ENCODE results near the gene PPP2R2C. TPM values are rescaled to one million over a fixed set of nuclear protein-coding genes. Genes with fewer than 3 reads are reported as not detected.

PPP2R2C gene
- total and polyA plus RNA-seq, 2 of the 4 experiments (the other 2 are of a cell fraction): 0.03 TPM; not detected in 1

DNA sequence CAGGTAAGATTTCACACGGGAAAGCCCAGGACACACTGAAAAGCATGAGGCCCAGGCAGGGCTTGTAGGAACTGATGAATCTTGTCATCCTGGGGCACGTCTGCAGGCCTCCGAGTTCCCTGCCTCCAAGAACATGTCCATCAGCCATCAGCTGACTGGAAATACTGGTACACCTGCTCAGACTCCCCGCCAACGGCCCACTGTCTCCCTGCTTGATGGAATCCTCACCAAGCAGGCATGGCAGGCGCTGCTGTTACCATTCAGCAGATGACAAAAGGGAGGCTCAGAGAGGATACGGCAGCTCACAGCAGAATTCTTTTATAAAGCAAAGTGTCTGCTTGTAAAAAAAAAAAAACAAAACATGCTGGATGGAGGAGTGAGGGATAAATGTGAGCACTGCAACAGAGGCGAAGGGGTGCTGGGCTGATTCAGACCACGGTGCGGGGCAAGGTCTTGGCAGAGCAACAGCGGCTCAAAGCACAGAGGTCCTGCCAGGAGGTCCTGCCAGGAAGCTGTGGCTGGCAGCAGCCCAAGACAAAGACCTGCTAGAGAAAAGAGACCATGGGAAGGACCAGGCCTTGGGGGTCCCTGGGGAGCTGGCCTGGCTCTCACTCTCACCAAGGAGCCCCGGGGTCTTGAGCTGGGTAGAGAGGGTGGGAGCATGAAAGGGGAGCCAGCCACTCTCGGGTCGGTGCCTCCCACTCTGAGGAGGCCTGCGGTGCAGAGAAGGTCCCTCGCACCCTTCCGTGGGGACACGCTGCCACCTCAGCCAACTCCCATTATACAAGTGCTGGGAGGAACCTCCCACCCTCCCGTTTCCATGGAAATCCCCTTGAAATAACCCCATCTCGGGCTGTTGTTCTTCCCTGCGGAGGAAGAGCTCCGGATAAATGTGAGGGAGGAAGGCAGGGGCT is 25.6 kb downstream of the PPP2R2C start:
- DNase-seq (no peak), ATAC-seq (ENCODE audit: low read depth) (no peak)
- H2BK20ac ChIP-seq (ENCODE audit: low read depth, low read length): no peak overlapping the region
- WGBS, 2 experiments (ENCODE audit: extremely low coverage in 2 of 2, insufficient read length in 1 of 2): 0% methylated on average over 3 of the region's 22 CpGs; no CpG with 5 or more reads in 1 of the 2 experiments
- POLR2A ChIA-PET (ENCODE audit: unreplicated experiment): no interaction called here
- no peaks in the 10 kb centered on the region for H3K9me3 ChIP-seq (ENCODE audit: control insufficient read depth, insufficient read depth, low read length)
- no peak overlapping the region for H2AK9ac ChIP-seq (replicated peaks; ENCODE audit: low read depth, low read length, poor library complexity)
- H3K4me3 ChIP-seq (ENCODE audit: insufficient read depth, low read depth, low read length): no peak overlapping the region
- H2BK120ac ChIP-seq (ENCODE audit: low read depth, low read length): no peak overlapping the region
- H3K56ac ChIP-seq (ENCODE audit: extremely low read depth, insufficient read depth, low read length): no peak overlapping the region
- BruUV-seq (replicated peaks): no TSS peak
- dilution Hi-C loops (cut with HindIII; ENCODE audit: low sequenced_read_pairs, unreplicated experiment) (no loop called here), intact Hi-C loops (cut with micrococcal nuclease) (no loop called here), in situ Hi-C loops (cut with MboI; ENCODE audit: low sequenced_read_pairs) (loop anchor here (25.0 kb wide), 1 partner anchor 409 kb away; no protein-coding TSS in a partner anchor)
- H2AFZ ChIP-seq (replicated peaks; ENCODE audit: low read length, poor library complexity): peak overlapping the region; percentile 72
- no peak overlapping the region for H3K14ac ChIP-seq (replicated peaks; ENCODE audit: low read depth, low read length)
- H3K4me1 ChIP-seq (ENCODE audit: control insufficient read depth, insufficient read depth, low read length): no peaks in the 10 kb centered on the region
- peaks cover 18% of the 10 kb centered on the region; the same call in 1 of the 2 replicates for H3K27me3 ChIP-seq (ENCODE audit: control insufficient read depth, insufficient read depth, low read length)
- no peak overlapping the region for H3K4ac ChIP-seq (ENCODE audit: low read depth, low read length)
- H4K5ac ChIP-seq (ENCODE audit: low read depth, low read length): no peak overlapping the region
- H4K91ac ChIP-seq (ENCODE audit: insufficient read depth, low read depth, low read length): no peak overlapping the region
- no peaks in the 10 kb centered on the region for H4K20me1 ChIP-seq (ENCODE audit: insufficient read depth, low read length)
- no peaks in the 10 kb centered on the region for H3K9me1 ChIP-seq (ENCODE audit: insufficient read depth, low read length)
- H3K79me1 ChIP-seq (ENCODE audit: low read depth in 1 of 2, low read length in 2 of 2): no peaks in the 10 kb centered on the region
- no peaks in the 10 kb centered on the region for H3K36me3 ChIP-seq (ENCODE audit: control insufficient read depth, insufficient read depth, low read length)
- H3K4me2 ChIP-seq (ENCODE audit: low read depth, low read length): no peak overlapping the region
- no peak overlapping the region for H3K27ac ChIP-seq (ENCODE audit: insufficient read depth, low read length)
- no peak overlapping the region for H2AK5ac ChIP-seq (ENCODE audit: low read depth, low read length)
- H2BK15ac ChIP-seq (ENCODE audit: low read depth, low read length): no peak overlapping the region
- no peak overlapping the region for H3K18ac ChIP-seq (ENCODE audit: low read depth, low read length)
- no peak overlapping the region for H3K9ac ChIP-seq (ENCODE audit: low read depth, low read length)
- CTCF ChIA-PET: no interaction called here
- no peak overlapping the region for H3K23ac ChIP-seq (ENCODE audit: low read depth, low read length)
- H4K8ac ChIP-seq (ENCODE audit: low read depth in 2 of 2, low read length in 2 of 2): no peak overlapping the region
- no peak overlapping the region for H2BK5ac ChIP-seq (ENCODE audit: low read depth, low read length, poor library complexity, severe bottlenecking)
- no peak for TF ChIP-seq CEBPB (IDR thresholded peaks at IDR 0.05; ENCODE audit: low read depth, low read length)
- TF ChIP-seq NFE2L2 (IDR thresholded peaks at IDR 0.05; ENCODE audit: low read depth, low read length): no peak
- TF ChIP-seq, protein P1, sequence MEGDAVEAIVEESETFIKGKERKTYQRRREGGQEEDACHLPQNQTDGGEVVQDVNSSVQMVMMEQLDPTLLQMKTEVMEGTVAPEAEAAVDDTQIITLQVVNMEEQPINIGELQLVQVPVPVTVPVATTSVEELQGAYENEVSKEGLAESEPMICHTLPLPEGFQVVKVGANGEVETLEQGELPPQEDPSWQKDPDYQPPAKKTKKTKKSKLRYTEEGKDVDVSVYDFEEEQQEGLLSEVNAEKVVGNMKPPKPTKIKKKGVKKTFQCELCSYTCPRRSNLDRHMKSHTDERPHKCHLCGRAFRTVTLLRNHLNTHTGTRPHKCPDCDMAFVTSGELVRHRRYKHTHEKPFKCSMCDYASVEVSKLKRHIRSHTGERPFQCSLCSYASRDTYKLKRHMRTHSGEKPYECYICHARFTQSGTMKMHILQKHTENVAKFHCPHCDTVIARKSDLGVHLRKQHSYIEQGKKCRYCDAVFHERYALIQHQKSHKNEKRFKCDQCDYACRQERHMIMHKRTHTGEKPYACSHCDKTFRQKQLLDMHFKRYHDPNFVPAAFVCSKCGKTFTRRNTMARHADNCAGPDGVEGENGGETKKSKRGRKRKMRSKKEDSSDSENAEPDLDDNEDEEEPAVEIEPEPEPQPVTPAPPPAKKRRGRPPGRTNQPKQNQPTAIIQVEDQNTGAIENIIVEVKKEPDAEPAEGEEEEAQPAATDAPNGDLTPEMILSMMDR (conservative IDR thresholded peaks at IDR 0.05; ENCODE audit: low read depth, low read length): no peak
- TF ChIP-seq RAD21 (IDR thresholded peaks at IDR 0.05; ENCODE audit: low read length): no peak
- no peak for TF ChIP-seq SMC3 (IDR thresholded peaks at IDR 0.05; ENCODE audit: low read depth, low read length)
- TF ChIP-seq POLR2A (IDR thresholded peaks at IDR 0.05; ENCODE audit: low read depth, low read length): no peak
- no peak for TF ChIP-seq BHLHE40 (IDR thresholded peaks at IDR 0.05; ENCODE audit: low read depth, low read length)
- TF ChIP-seq MAFK (IDR thresholded peaks at IDR 0.05; ENCODE audit: low read depth, low read length): no peak
- TF ChIP-seq, protein P2, sequence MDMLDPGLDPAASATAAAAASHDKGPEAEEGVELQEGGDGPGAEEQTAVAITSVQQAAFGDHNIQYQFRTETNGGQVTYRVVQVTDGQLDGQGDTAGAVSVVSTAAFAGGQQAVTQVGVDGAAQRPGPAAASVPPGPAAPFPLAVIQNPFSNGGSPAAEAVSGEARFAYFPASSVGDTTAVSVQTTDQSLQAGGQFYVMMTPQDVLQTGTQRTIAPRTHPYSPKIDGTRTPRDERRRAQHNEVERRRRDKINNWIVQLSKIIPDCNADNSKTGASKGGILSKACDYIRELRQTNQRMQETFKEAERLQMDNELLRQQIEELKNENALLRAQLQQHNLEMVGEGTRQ (IDR thresholded peaks at IDR 0.05; ENCODE audit: low read depth, low read length): no peak
- TF ChIP-seq FOS (IDR thresholded peaks at IDR 0.05; ENCODE audit: low read depth, low read length): no peak
- TF ChIP-seq, protein P3, sequence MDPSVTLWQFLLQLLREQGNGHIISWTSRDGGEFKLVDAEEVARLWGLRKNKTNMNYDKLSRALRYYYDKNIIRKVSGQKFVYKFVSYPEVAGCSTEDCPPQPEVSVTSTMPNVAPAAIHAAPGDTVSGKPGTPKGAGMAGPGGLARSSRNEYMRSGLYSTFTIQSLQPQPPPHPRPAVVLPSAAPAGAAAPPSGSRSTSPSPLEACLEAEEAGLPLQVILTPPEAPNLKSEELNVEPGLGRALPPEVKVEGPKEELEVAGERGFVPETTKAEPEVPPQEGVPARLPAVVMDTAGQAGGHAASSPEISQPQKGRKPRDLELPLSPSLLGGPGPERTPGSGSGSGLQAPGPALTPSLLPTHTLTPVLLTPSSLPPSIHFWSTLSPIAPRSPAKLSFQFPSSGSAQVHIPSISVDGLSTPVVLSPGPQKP (IDR thresholded peaks at IDR 0.05; ENCODE audit: borderline replicate concordance, low read depth, low read length): no peak
- no peak for TF ChIP-seq MXI1 (IDR thresholded peaks at IDR 0.05; ENCODE audit: borderline replicate concordance, low read depth, low read length)
- no peak for TF ChIP-seq CHD1 (IDR thresholded peaks at IDR 0.05; ENCODE audit: low read depth, low read length)
- no peak for TF ChIP-seq RCOR1 (IDR thresholded peaks at IDR 0.05; ENCODE audit: insufficient replicate concordance, low read length)
- TF ChIP-seq MAZ (IDR thresholded peaks at IDR 0.05; ENCODE audit: borderline replicate concordance, low read depth, low read length): no peak

All from IMR-90 (cell line).